COLO668 (cell line): ENCODE measurements around the gene ZC3H4.
"Not testable (repeated sequence)": the region's sequence is repeated elsewhere in the genome, so short reads cannot be mapped to it uniquely, and the experiment has no call there.

Source experiments
- DNase-seq: peaks from one replicate; lab custom pipeline; 2025; ENCODE audit not compliant: unreplicated experiment; lab: John Stamatoyannopoulos, UW

The ZC3H4 gene

GRCh38 chr19:47050562-47050961 lies 63.0 kb downstream of the ZC3H4 start:
- not testable (repeated sequence) for DNase-seq

DNA sequence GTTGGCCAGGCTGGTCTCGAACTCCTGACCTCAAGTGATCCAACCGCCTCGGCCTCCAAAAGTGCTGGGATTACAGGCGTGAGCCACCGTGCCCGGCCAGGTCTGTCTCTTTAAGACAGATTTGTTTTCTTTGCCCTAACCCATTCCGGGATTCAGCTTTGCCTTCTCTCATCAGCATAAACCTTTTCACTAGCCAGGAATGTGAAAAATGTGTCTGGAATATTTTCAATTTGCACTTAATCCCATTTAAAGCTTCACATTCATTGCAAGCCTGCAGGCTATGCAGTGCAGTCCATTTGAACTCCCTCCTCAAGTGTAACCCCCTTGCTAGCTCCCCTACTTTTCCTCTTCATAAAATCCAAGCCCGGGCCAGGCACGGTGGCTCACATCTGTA lies 64.3 kb downstream of the ZC3H4 start:
- no peak for DNase-seq

GRCh38 chr19:47047763-47048405 lies 65.7 kb downstream of the ZC3H4 start:
- peak; percentile 60 for DNase-seq

DNA sequence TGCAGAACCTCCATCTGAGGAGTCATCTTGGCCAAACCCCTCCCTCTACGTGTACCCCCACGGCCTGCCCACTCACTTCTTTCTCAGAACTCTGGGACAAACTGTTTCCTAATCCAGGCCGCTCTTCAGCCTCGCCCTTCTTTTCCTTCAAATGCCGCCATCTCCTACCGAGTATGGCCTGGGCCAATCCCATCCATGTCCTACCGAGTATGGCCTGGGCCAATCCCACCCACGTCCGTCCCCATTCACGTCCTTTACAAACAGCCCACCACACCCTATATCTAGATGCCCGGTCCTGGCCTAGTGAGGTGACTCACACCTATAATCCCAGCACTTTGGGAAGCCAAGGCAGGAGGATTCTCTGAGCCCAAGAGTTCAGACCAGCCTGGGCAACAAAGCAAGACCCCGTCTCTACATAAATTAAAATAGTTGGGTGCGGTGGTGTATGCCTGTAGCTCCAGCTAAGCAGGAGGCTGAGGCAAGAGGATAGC lies 66.3 kb downstream of the ZC3H4 start:
- no peak for DNase-seq

GRCh38 chr19:47045867-47046470 lies 67.6 kb downstream of the ZC3H4 start:
- DNase-seq, result no peak

GRCh38 chr19:47044946-47045866 lies 68.4 kb downstream of the ZC3H4 start:
- no peak for DNase-seq

GRCh38 chr19:47040869-47041268 lies 72.7 kb downstream of the ZC3H4 start:
- DNase-seq, result no peak

GRCh38 chr19:47039239-47039874 lies 74.2 kb downstream of the ZC3H4 start:
- DNase-seq, result no peak

GRCh38 chr19:47037766-47038165 lies 75.8 kb downstream of the ZC3H4 start:
- DNase-seq, result no peak

DNA sequence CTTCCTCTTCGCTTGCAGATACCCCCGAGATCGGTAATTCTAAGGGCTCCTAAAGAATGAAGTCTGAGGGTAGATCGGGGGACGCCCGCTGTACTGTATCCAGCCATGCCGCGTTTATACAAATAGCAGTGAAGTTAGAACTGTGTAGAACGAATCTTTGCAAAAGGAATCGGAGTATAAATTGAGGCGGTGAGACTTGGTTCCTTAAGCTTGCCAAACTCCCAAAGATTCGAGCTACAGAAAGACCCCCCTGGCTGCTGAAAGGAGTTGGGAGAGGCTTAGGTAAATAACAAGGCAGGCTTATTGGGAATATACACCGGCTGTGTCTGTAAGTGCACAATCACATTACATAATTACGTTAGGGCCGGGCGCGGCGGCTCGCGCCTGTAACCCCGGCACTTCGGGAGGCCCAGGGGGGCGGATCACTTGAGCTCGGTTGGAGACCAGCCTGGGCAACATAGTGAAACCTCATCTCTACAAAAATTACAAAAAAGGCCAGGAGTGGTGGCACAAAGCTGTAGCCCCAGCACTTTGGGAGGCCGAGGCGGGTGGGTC lies 77.4 kb downstream of the ZC3H4 start:
- peak; percentile 46 for DNase-seq

DNA sequence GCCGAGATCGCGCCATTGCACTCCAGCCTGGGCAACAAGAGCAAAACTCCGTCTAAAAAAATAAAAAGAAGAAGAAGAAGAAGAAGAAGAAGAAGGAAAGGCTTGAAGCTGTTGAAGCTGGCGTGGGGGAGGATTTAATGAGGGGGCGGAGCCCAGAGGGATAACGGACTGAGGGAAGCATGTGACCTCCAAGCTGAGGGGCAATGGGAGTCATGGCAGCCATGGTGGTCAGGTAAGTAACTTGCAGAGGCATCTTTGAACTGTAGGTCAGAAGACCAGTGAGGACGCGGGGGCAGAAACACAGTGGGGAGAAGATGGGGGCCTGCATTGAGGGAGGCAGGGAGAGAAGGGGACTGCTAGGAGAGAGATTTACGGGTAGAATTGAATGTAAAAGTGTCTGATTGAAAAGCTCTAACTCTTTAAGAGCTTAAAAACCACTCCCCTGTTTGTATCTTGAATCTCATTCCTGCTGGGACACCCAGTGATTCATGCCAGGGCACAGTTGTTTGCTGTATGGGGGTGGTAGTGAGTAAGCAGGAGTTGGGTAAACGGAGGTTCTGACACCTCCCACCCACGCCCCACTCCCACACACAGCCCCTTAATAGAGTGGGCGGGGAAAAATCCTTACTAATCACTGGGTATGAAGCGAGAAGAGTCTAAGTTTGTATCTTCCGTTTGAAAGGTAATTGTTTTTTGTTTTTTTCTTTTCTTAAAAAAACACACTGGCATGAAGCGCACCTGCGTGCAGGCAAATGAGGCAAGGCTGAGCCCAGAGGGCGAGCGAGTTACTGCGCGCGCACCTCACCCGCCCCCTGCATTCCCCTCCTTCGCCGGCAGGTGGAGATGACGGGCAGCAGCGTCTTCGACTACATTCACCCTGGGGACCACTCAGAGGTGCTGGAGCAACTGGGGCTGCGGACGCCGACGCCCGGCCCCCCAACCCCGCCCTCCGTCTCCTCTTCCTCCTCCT lies 78.2 kb downstream of the ZC3H4 start:
- DNase-seq, result peak; percentile 75

GRCh38 chr19:47032171-47032811 lies 81.3 kb downstream of the ZC3H4 start:
- peak; percentile 67 for DNase-seq

- no peak for DNase-seq
Measured at GRCh38 chr19:47028195-47028601, 85.4 kb downstream of the ZC3H4 start.

- DNase-seq, result no peak
Measured at GRCh38 chr19:47027586-47028088, 85.9 kb downstream of the ZC3H4 start.

DNA sequence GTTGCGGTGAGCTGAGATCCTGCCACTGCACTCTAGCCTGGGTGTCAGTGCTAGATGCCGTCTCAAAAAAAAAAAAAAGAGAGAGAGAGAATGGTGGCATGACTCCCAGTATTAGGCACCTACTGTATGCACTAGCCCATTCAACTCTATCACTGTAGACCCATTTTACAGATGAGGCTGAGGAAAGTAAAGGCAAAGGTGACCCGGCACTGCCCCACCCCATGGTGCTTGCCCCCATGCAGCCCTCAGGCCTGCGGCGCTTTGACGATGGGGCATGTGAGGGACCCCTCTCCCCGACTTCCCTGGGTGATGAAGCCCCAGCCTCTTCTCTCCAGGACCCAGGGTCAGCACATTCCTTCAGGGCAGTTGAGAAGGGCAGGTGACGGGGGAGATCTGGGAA lies 86.7 kb downstream of the ZC3H4 start:
- DNase-seq, result no peak

DNA sequence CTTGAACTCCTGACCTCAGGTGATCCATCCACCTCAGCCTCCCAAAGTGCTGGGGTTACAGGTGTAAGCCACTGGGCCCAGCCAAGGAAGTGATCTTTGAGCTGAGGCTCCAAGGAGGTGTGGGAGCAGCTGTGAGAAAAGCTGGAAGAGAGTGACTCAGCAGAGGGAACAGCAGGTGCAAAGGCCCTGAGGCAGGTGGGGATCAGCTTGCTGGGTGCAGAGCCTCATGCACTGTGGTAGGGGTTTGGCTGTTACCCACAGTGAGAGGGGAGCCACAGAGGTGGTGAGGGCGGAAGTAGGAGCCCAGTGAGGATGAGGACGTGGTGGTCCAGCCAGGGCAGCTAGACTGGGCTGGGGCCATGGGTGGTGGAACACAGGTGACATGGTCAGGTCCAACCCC lies 87.4 kb downstream of the ZC3H4 start:
- DNase-seq, result no peak

GRCh38 chr19:47024502-47024901 lies 89.1 kb downstream of the ZC3H4 start:
- no peak for DNase-seq

DNA sequence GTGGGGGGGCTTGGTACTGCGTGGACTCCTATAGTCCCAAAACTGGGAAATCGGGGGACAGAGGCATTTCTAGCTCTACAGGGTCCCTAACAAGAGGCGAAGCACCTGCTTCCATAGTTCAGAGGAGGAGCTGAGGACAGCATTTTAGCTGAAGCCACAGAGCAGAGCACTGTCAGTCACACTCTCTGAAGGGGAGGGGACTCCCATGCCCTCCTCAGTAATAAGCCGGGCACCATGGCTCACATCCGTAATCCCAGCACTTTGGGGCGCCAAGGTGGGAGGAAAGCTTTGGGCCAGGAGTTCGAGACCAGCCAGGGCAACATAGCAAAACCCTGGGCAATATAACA lies 90.2 kb downstream of the ZC3H4 start:
- DNase-seq, result no peak
